ENCODE results near the gene PCID2.

PCID2 gene

DNA sequence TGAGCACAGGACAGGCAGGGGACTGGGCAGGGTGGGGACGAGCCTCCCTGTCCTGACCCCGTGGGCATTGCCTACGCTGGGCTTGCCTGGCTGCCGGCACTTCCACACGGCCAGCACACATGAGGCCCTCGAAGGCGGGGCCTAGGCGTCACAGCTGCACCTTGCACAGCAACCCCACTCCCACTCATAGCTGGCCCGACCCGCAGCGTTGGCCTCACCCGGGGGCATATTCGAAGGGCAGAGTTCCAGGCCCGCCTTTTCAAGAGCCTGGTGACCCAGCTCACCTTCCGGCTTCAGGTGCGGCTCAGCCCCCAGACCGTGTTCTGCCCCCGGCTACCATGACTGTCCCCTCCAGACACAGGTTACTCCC is 66.9 kb downstream of the PCID2 start:
- TF ChIP-seq, protein P1, sequence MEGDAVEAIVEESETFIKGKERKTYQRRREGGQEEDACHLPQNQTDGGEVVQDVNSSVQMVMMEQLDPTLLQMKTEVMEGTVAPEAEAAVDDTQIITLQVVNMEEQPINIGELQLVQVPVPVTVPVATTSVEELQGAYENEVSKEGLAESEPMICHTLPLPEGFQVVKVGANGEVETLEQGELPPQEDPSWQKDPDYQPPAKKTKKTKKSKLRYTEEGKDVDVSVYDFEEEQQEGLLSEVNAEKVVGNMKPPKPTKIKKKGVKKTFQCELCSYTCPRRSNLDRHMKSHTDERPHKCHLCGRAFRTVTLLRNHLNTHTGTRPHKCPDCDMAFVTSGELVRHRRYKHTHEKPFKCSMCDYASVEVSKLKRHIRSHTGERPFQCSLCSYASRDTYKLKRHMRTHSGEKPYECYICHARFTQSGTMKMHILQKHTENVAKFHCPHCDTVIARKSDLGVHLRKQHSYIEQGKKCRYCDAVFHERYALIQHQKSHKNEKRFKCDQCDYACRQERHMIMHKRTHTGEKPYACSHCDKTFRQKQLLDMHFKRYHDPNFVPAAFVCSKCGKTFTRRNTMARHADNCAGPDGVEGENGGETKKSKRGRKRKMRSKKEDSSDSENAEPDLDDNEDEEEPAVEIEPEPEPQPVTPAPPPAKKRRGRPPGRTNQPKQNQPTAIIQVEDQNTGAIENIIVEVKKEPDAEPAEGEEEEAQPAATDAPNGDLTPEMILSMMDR (IDR thresholded peaks at IDR 0.05; ENCODE audit: low read depth, low read length, poor library complexity, severe bottlenecking) = no peak
- TF ChIP-seq EZH2phosphoT487 (IDR thresholded peaks at IDR 0.05; ENCODE audit: borderline replicate concordance, low read length) = no peak
- Histone ChIP-seq H3K4me2 (ENCODE audit: low read length) (no peak overlapping the region), H3K27ac (ENCODE audit: low read depth, low read length) (no peak overlapping the region), H3K4me1 (ENCODE audit: control insufficient read depth, low read length) (no peaks in the 10 kb centered on the region), H3K9me3 (ENCODE audit: control insufficient read depth, insufficient read depth, low read length) (no peaks in the 10 kb centered on the region), H4K20me1 (ENCODE audit: control insufficient read depth, insufficient read depth, low read depth, low read length) (no peaks in the 10 kb centered on the region), H3K36me3 (ENCODE audit: control insufficient read depth, low read length) (no peaks in the 10 kb centered on the region), H3K9me2 (replicated peaks; ENCODE audit: control insufficient read depth, low read length) (no peaks in the 10 kb centered on the region), H3K27me3 (ENCODE audit: control insufficient read depth, low read length) (peaks cover 3% of the 10 kb centered on the region; the same call in 1 of the 2 replicates), H3F3A (ENCODE audit: control insufficient read depth, insufficient read depth) (no peaks in the 10 kb centered on the region), H3K79me2 (ENCODE audit: control insufficient read depth, low read length) (no peaks in the 10 kb centered on the region), H3K4me3 (ENCODE audit: low read length) (no peak overlapping the region)

GRCh38 chr13:113140677-113141600 is 67.5 kb downstream of the PCID2 start:
- TF ChIP-seq, protein P1 (IDR thresholded peaks at IDR 0.05; ENCODE audit: low read depth, low read length, poor library complexity, severe bottlenecking) = no peak
- TF ChIP-seq EZH2phosphoT487 (IDR thresholded peaks at IDR 0.05; ENCODE audit: borderline replicate concordance, low read length) = no peak
- Histone ChIP-seq H3K9me3 (ENCODE audit: control insufficient read depth, insufficient read depth, low read length) (no peaks in the 10 kb centered on the region), H3K4me1 (ENCODE audit: control insufficient read depth, low read length) (no peaks in the 10 kb centered on the region), H3K27ac (ENCODE audit: low read depth, low read length) (no peak overlapping the region), H3K36me3 (ENCODE audit: control insufficient read depth, low read length) (no peaks in the 10 kb centered on the region), H3K79me2 (ENCODE audit: control insufficient read depth, low read length) (no peaks in the 10 kb centered on the region), H3K9me2 (replicated peaks; ENCODE audit: control insufficient read depth, low read length) (no peaks in the 10 kb centered on the region), H3F3A (ENCODE audit: control insufficient read depth, insufficient read depth) (no peaks in the 10 kb centered on the region), H3K4me2 (ENCODE audit: low read length) (no peak overlapping the region), H3K27me3 (ENCODE audit: control insufficient read depth, low read length) (peaks cover 3% of the 10 kb centered on the region; the same call in 1 of the 2 replicates), H4K20me1 (ENCODE audit: control insufficient read depth, insufficient read depth, low read depth, low read length) (no peaks in the 10 kb centered on the region), H3K4me3 (ENCODE audit: low read length) (no peak overlapping the region)

DNA sequence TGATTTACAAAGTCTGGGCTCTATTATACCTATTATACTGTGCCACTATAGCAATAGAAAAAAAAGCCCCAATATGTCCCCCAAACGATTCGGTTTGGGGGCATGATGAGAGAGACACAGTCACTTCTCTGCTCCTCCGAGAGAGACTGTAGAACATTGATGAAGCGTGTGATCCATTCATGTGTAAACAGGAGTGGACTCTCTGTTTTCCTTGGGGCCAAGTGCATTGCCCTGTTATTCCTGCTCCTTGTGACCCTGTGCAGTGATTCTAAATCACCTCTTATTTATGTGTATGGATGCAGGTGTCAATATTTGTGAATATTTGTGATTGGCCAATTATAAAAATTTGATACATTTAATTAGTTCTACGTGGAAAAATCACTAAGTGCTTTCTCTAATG is 68.9 kb downstream of the PCID2 start:
- H3K36me3 ChIP-seq (ENCODE audit: control insufficient read depth, low read length) = no peaks in the 10 kb centered on the region

More for the DNA sequence above, 68.9 kb downstream of the PCID2 start:
- Histone ChIP-seq H3F3A (ENCODE audit: control insufficient read depth, insufficient read depth) (no peaks in the 10 kb centered on the region), H3K9me2 (replicated peaks; ENCODE audit: control insufficient read depth, low read length) (no peaks in the 10 kb centered on the region), H3K4me1 (ENCODE audit: control insufficient read depth, low read length) (no peaks in the 10 kb centered on the region), H4K20me1 (ENCODE audit: control insufficient read depth, insufficient read depth, low read depth, low read length) (no peaks in the 10 kb centered on the region), H3K4me2 (ENCODE audit: low read length) (no peak overlapping the region), H3K4me3 (ENCODE audit: low read length) (no peak overlapping the region), H3K27ac (ENCODE audit: low read depth, low read length) (no peak overlapping the region), H3K27me3 (ENCODE audit: control insufficient read depth, low read length) (peaks cover 3% of the 10 kb centered on the region; the same call in 1 of the 2 replicates), H3K9me3 (ENCODE audit: control insufficient read depth, insufficient read depth, low read length) (no peaks in the 10 kb centered on the region), H3K79me2 (ENCODE audit: control insufficient read depth, low read length) (no peaks in the 10 kb centered on the region)
- TF ChIP-seq, protein P1 (IDR thresholded peaks at IDR 0.05; ENCODE audit: low read depth, low read length, poor library complexity, severe bottlenecking) = no peak
- no peak for TF ChIP-seq EZH2phosphoT487 (IDR thresholded peaks at IDR 0.05; ENCODE audit: borderline replicate concordance, low read length)

All from DOHH2 (cell line).